Lower leg skin (tissue), 4 donors: ENCODE results near the gene FPGS. TPM values are rescaled to one million over a fixed set of nuclear protein-coding genes. Genes with fewer than 3 reads are reported as not detected.

Experiments used
- DNase-seq, 2 donors: peaks; one replicate each; pipeline ENCODE4 v3.0.0-alpha.2; 2019; ENCODE audit warnings: low spot score in 2 of 2
- H3K4me3 ChIP-seq: fragments of 200-600 bp; sonication (generic); 2 replicates; pipeline ENCODE4 v1.5.1; 2017; ENCODE audit warnings: mild to moderate bottlenecking, low read depth; ENCODE audit not compliant: poor library complexity, severe bottlenecking
- POLR2A ChIP-seq, 2 donors: fragments of 450-650 bp; IDR thresholded peaks; one replicate each; pipeline ENCODE4 v1.6.1; 2016 to 2017; ENCODE audit warnings: antibody characterized with exemption in 2 of 2, mild to moderate bottlenecking in 1 of 2, moderate library complexity in 1 of 2
- WGBS, 2 donors: methylation state at CpG; one replicate each; pipeline ENCODE4 v1.1.5; 2018; 5-methylcytosine and 5-hydroxymethylcytosine counted together
- intact Hi-C: fragments of 100-400 bp; cut with DNase I; formaldehyde crosslinking; loops from one replicate; pipeline ENCODE4 v1.15.0; 2023; ENCODE audit warnings: low total_unique reads
- total RNA-seq, 4 donors: library from RNA; depleted of rRNA; stranded (reverse); fragments of >200 nt; gene quantifications; one replicate each; pipeline ENCODE4 v1.1.0, GENCODE V29; 2016
- TF ChIP-seq, protein P1 (sequence below), 3 donors: fragments of 450-650 bp; IDR thresholded peaks; one replicate each; pipeline ENCODE4 v1.5.1; 2016; ENCODE audit warnings: antibody characterized with exemption in 3 of 3, mild to moderate bottlenecking in 3 of 3, moderate library complexity in 2 of 3

FPGS gene
- total RNA-seq, 4 donors from 2014 or later: 21.3 to 46.5 (median 37.4) TPM

DNA sequence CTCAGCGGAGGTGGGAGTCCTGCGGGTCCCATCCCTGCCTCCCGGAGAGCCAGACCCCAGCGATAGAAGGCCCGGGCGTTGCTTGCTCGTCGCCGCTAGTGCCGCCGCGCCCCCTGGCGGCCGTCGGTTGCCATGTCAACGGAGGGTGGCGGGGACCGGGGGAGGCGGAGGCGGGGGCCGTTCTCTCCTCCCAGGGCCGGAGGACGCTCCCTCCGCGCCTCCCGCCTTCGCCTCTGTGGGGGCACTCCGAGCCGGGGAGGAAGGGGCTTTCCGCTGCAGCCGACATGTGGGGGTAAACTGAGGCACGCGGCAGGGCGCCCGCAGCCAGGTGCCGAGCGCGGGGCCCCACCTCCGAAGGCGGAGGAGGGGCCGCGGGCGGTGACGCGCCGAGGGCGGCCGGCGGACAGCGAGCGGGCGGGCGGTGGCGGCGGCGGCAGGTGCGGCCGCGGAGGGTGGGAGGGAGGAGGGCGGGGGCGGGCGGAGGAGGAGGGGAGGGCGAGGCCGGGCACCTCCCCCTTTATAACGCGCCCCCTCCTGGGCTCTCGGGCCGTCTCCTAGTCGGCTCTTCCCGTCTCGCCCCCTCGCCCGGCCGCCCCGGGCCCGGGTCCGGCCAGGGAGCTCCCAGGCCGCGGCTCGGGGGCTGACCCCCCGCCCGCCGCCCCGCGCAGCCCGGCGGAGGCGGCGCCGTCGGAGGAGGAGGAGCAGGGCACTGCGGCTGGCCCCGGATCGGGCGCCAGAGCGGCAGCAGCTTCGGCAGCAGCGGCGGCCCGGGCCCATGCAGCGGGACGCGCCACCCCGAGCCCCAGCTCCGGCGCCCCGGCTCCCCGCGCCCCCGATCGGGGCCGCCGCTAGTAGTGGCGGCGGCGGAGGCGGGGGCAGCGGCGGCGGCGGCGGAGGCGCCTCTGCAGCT is 17.4 kb upstream of the FPGS start:
- intact Hi-C loops: loop anchor here (5.0 kb wide), 1 partner anchor 127 kb away; no protein-coding TSS in a partner anchor
- peak overlapping the region; percentile 78 for H3K4me3 ChIP-seq
- no peak for TF ChIP-seq POLR2A (IDR thresholded peaks at IDR 0.05)
- TF ChIP-seq, protein P1, sequence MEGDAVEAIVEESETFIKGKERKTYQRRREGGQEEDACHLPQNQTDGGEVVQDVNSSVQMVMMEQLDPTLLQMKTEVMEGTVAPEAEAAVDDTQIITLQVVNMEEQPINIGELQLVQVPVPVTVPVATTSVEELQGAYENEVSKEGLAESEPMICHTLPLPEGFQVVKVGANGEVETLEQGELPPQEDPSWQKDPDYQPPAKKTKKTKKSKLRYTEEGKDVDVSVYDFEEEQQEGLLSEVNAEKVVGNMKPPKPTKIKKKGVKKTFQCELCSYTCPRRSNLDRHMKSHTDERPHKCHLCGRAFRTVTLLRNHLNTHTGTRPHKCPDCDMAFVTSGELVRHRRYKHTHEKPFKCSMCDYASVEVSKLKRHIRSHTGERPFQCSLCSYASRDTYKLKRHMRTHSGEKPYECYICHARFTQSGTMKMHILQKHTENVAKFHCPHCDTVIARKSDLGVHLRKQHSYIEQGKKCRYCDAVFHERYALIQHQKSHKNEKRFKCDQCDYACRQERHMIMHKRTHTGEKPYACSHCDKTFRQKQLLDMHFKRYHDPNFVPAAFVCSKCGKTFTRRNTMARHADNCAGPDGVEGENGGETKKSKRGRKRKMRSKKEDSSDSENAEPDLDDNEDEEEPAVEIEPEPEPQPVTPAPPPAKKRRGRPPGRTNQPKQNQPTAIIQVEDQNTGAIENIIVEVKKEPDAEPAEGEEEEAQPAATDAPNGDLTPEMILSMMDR (IDR thresholded peaks at IDR 0.05): peak in 1 of 3 donors; percentile 70
- 0% methylated on average over 21 to 29 of the region's 123 CpGs for WGBS, 2 donors
- DNase-seq: peak; percentile 86 to 98

DNA sequence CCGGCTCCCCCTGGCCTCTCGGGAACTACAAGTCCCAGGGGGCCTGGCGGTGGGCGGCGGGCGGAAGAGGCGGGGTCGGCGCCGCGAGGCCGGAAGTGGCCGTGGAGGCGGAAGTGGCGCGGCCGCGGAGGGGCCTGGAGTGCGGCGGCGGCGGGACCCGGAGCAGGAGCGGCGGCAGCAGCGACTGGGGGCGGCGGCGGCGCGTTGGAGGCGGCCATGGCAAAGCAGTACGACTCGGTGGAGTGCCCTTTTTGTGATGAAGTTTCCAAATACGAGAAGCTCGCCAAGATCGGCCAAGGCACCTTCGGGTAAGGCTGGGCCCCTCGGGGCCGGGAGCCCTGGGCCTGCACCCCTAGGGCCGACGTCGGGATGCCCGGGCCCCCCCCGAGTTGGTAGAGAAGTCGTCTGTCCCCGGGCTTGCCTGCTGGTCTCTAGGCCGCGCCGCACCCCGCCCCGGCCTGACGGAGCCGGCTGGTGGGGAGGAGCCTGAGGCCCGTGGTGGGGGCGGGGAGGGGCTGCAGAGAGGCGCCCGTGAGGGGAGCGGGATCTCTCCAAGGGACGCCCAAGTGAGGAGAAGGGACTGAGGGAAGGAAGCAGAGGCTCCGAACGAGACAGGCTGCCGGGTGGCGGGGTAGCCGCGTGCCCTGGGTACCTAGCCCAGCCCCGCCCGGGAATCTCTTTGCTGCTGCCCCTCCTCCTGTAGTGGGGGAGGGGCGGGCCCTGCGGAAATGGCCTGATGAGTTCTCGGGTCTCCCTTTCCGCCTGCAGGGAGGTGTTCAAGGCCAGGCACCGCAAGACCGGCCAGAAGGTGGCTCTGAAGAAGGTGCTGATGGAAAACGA is 16.5 kb upstream of the FPGS start, which contains the start of gene CDK9:
TSS of gene CDK9 (plus strand) at position 102 of the 840 bp plus-strand sequence. CDS start at position 217, 115 bp downstream.
- H3K4me3 ChIP-seq: peak within 1 kb of the TSS; percentile 78
- TF ChIP-seq POLR2A (IDR thresholded peaks at IDR 0.05): peak in 1 of 2 donors; percentile 39
- TF ChIP-seq, protein P1 (IDR thresholded peaks at IDR 0.05): no peak
- intact Hi-C loops: loop anchor here (5.0 kb wide), 1 partner anchor 126 kb away; no protein-coding TSS in a partner anchor
- DNase-seq: peak; percentile 87 to 98
- 1% methylated on average over 30 to 57 of the region's 75 CpGs for WGBS, 2 donors

DNA sequence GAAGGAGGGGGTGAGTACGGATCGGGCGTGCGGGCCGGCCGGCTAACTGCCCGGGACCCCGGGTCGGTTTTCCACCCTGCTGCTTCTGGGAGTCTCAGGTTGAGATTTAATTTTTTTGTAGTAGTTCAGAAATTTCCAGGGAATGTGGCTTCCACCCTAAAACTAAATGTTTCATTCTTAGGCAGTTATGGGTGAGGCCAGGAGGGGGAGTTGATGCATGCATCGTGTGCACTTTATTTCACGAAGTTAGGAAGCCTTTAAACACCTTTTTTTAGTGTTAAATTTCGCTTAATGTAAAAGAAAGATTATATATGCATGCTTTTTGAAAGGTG is 15.9 kb upstream of the FPGS start:
- 0 to 1% methylated on average over 12 of the region's 12 CpGs for WGBS, 2 donors
- intact Hi-C loops: loop anchor here (5.0 kb wide), 1 partner anchor 126 kb away; no protein-coding TSS in a partner anchor
- peak overlapping the region; percentile 78 for H3K4me3 ChIP-seq
- no peak for DNase-seq
- TF ChIP-seq POLR2A (IDR thresholded peaks at IDR 0.05): no peak
- TF ChIP-seq, protein P1 (IDR thresholded peaks at IDR 0.05): no peak

DNA sequence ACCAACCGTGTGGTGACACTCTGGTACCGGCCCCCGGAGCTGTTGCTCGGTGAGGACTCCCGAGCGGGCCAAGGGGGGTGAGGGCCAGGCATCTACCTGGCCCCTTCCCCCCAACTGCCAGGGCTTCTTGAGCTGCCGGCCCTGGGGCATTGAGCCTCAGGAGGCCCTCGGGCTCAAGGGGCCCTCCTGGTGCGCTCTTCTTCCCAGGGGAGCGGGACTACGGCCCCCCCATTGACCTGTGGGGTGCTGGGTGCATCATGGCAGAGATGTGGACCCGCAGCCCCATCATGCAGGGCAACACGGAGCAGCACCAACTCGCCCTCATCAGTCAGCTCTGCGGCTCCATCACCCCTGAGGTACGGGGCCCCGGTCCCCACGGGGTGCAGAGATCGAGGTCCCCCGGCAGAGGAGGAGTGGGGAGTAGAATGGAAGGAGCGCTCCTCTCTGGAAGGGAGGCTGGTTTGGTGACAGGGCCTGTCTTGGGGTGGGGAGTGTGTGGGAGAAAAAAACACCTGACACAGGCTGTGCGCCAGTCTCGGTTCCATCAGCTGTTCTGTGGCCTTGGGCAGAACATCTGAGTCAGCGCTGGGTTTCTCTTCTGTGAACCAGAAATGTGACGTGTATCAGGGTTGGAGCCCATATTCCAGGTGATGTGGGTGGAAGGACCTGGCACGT is 14.2 kb upstream of the FPGS start:
- 75 to 77% methylated on average over 19 to 26 of the region's 26 CpGs for WGBS, 2 donors
- intact Hi-C loops: loop anchor here (5.0 kb wide), 1 partner anchor 124 kb away; no protein-coding TSS in a partner anchor
- TF ChIP-seq, protein P1 (IDR thresholded peaks at IDR 0.05): no peak
- TF ChIP-seq POLR2A (IDR thresholded peaks at IDR 0.05): no peak
- no peak for DNase-seq
- no peak overlapping the region for H3K4me3 ChIP-seq

DNA sequence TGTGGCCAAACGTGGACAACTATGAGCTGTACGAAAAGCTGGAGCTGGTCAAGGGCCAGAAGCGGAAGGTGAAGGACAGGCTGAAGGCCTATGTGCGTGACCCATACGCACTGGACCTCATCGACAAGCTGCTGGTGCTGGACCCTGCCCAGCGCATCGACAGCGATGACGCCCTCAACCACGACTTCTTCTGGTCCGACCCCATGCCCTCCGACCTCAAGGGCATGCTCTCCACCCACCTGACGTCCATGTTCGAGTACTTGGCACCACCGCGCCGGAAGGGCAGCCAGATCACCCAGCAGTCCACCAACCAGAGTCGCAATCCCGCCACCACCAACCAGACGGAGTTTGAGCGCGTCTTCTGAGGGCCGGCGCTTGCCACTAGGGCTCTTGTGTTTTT is 13.5 kb upstream of the FPGS start:
- no peak overlapping the region for H3K4me3 ChIP-seq
- no peak for TF ChIP-seq POLR2A (IDR thresholded peaks at IDR 0.05)
- no peak for DNase-seq
- intact Hi-C loops: loop anchor here (5.0 kb wide), 1 partner anchor 123 kb away; no protein-coding TSS in a partner anchor
- WGBS, 2 donors: 86% methylated on average over 25 of the region's 25 CpGs
